MM.1S (cell line): ENCODE results near the gene FKBP2.

ENCODE experiments used
- CTCF ChIP-seq: fragments of 300-600 bp; sonication (generic); IDR thresholded peaks from 2 replicates; pipeline ENCODE4 v1.5.1; 2016; ENCODE audit warnings: antibody characterized with exemption, low read length, mixed read lengths
- EZH2 ChIP-seq: fragments of 300-600 bp; sonication (generic); optimal IDR thresholded peaks from 2 replicates; pipeline ENCODE3; 2017; ENCODE audit warnings: low read depth, mild to moderate bottlenecking, antibody characterized with exemption, low read length, mixed read lengths
- EZH2phosphoT487 ChIP-seq: fragments of 300-600 bp; sonication (generic); IDR thresholded peaks from 2 replicates; pipeline ENCODE4 v1.6.1; 2018; ENCODE audit warnings: antibody characterized with exemption, low read length

GRCh38 chr11:64208086-64208795 lies 32.7 kb upstream of the FKBP2 start:
- TF ChIP-seq CTCF (no peak), EZH2phosphoT487 (no peak), EZH2 (no peak)
